KG1 (cell line): ENCODE measurements around the gene CLMN.

Experiments used
- DNase-seq: peaks from one replicate; lab custom pipeline; 2025; lab: John Stamatoyannopoulos, UW

The CLMN gene

DNA sequence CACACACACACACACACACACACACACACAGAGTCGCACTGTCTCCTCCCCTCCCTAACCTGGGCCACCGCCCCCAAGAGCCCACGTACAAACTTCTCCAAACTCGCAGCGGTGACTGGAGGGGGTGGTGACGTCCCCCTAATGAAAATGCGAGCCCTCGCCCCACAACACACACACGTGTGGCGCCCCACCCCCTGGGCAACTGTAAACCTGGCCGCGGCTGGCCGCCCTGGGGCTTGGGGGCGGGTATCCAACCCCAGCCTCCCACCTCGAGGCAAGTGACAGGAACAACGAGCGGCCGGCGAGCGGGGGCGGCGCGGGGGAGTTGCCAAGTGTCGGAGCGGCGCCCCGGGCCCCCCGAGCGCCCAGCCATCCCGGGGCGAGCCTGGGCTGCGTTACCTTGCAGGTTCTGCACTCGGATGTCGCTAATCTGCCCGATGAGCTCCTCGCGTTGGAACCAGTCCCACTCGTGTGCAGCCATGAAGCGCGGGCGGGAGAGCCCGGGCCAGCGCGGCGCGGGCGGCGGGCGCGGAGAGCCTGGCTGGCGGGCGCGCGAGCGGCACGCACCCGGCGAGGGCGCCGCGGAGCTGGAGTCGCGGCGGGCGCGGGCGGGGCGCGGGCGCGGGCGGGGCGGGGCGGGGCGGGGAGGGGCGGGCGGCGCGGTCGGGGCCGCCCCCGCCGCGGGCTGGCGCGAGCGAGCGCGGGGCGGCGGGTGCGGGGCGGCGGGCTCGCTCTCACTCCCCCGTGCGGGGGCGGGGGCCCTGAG lies at the start of gene CLMN:
CLMN (minus strand) TSS at position 597 of the 766 bp plus-strand sequence; CDS start at position 481, 116 bp downstream.
- no peak for DNase-seq

DNA sequence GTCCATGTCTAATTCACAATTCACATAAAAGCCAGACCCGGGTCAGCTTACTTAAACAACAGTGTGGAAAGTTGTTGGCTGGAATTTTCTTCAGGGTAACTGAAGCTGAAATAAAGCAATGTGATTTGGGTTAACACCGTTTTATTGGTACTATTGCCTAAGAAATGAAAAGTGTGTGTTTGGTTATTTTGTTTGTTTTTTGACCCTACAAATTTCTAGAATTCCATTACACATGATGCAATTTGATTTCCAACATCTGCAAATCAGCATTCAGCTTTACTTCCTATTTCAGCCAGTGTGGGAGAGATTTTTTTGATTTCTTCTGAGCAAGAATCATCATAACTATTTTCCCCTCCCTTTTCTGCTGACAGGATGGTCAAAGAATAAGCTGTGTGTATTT lies 45.7 kb upstream of the CLMN start:
- DNase-seq: no peak

GRCh38 chr14:95364481-95365209 lies 44.9 kb upstream of the CLMN start:
- no peak for DNase-seq

DNA sequence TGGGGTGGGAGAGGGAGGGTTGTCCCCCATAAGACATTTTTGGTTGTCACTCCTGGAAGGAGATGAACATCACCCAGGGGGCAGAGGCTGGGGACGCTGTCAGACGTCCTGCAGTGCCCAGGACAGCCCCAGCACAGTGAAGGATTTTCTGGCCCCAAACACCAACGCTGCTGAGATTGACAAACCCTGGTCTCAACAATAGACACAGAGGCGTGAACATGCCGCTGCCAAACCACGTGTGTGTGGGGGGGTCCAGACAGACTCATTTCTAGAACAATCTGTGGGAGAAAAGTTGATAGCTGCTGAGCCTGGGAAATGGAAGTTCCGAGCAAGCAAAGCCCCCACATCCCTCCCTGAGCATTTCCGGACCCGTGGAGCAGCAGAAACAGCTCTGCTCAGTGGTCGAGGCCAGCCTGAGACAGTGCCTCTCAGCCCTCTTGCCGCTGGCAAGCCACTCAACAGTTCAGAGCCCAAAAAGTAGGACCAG lies 43.8 kb upstream of the CLMN start:
- DNase-seq: no peak

DNA sequence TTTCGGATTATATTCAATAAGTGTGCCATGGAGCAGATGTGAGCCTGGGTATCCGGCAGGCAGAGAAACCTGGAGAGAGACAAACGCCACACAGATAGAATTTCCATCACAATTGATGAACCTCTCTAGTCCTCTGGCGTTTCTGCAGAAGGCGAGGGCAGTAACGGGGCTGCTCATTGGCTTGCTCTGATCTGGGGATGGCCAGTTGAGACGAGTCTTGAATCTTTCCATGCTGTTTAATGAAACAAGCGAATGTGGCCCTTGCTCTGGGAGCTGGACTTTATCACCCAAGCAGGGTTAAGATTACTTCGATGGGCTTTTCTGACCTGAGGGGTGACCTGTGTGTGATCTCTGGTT lies 42.4 kb upstream of the CLMN start:
- no peak for DNase-seq

- no peak for DNase-seq
These were observed 41.8 kb upstream of the CLMN start for GRCh38 chr14:95361373-95362137.

DNA sequence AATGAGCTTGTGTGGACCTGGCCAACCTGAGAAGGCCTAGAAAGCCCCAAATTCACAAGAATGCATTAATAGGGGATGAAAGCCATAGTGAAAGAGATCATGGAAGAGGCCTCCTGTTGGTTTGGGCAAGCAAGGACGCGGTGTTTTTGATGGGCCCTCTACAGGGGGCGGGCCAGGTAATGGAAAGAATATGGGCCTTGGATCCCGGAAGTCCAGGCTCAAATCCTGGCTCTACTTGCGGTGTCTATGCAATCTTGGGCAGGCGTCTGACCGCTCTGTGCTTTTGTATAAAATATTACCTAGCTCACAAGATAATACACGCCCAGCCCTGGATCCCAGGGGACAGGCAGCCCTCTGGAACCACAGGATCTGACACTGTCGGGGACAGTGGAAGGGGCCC lies 41.1 kb upstream of the CLMN start:
- no peak for DNase-seq

DNA sequence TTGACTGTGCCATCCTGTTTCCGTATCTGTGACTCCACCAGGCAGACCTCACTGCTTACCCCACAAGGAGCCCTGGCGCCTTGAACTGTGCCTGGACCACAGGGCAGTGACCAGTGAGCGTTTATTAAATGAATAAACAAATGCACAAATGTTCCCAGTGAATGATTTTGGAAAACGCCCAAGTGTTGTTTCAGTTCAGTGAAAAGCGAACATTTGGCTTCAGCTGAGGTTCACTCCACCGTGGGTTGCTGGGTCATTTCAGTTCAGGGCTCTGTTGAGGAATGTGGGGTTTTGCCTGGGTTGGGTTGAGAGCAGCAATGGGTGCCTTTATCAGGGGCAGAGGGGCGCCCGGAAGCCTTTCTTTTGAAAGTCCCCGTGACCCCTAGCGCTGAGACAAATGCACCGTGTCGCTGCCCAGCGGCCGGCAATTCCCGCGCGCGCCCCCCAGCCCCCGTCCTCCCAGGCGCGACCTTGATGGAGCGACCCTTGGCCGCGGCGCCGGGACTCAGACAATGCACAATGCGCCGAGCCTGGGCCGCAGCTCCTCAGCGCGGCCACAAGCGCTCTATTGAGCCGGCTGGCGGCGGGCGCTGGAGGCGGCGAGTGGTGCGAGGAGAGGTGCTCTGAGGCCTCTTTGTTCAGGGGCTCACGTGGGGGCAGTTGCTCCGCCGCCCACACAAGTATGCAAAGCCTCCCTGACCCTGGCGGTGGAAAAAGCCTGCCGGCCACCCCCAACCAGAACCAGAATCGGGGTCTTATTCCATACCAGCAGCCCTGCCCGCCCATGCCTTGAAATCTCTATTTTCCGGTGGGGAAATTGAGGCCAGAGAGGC lies 40.5 kb upstream of the CLMN start:
- no peak for DNase-seq

DNA sequence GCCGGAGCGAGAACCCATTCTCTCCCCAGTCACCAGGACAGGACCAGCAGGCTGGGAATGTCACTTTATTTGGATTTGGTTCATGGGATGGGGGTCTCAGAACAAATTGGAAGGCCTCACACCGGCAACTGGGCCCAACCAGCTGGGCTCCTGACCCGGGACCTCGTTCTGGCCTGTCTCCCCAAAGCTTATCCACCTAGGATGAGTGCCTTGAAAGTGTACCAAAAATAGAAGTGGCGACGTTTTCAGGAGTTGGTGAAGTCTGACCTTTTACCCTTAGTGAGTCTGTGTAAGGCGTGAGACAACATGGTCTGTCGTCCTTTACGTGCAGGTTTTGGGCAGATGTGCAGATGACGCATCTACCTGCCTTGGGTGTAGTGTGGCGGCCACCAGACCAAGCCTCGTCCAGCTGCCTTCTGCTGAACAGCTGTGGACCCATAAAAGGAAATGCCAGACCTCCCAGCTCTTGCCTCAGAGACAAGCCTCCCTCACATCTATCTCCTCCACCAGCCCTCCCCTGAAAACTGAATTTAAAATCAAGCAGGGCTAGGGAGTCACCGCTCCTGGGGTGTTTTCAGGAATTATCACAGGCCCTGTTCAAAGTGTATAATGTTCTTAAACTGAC lies 36.6 kb upstream of the CLMN start:
- DNase-seq: no peak

DNA sequence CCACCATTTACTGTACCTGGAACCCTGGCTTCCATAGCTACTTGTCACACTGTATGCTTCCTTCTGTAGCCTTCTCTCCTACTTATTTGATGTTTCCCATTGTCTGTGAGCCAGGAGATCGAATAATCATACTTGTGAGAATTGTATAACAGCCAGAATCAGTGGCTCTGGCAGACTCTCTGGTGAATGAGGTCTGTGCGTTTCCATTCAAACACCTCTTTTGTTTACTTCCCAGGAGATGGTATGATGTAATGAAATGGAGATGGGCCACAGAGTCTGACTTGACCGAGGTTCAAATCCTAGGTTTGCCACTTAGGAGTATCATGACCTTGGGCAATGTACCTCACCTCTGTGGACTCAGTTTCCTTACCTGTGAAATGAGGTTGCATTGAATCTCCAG lies 35.7 kb upstream of the CLMN start:
- no peak for DNase-seq

- DNase-seq: no peak
These were observed 35.1 kb upstream of the CLMN start for GRCh38 chr14:95354834-95355233.

- no peak for DNase-seq
These were observed 34.0 kb upstream of the CLMN start for GRCh38 chr14:95353664-95354063.

DNA sequence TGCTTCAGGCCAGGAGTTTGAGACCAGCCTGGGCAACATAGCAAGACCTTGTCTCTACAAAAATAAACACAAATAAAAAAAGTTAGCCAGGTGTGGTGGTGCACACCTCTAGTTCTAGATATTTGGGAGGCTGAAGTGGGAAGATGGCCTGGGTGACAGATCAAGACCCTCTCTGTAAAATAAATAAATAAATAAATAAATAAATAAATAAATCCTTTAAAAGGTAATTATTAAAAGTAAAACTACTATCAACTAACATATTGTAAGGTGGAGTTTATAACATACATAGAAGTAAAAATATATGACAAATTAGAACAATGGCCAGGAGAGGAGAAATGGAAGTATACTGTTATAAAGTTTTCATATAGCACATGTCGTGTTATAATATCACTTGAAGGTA lies 33.3 kb upstream of the CLMN start:
- no peak for DNase-seq

DNA sequence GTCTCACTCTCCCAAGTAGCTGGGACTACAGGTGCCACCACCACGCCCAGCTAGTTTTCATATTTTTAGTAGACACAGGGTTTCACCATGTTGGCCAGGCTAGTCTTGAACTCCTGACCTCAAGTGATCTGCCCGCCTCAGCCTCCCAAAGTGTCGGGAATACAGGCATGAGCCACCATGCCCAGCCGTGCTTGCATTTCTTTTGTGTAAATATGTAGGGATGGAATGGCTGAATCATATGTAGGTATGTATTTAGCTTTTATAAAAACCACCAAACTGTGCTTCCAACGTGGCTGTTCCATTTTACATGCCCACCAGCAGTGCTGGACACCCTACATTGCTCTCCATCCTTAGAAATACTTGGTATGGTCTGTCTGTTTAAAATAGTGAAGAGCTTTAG lies 32.8 kb upstream of the CLMN start:
- DNase-seq: no peak

DNA sequence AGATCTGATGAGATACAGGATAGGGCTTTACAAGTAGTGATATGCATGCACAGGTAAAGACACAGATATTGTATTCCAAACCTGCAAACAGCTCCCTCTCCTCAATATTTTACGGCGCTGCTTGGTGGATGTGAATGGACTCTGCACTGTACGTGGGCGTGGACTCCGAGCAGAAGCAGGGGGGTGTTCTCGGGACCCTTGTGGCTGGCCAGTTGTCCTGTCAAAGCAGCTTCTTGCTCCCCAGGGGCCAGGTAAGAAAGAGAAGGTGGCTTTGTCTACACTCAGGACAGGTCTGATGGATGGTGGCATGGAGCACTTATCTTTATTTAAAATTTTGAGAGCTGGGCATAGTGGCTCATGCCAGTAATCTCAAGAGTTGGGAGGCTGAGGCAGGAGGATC lies 29.5 kb upstream of the CLMN start:
- no peak for DNase-seq

GRCh38 chr14:95348395-95349080 lies 28.8 kb upstream of the CLMN start:
- DNase-seq: no peak

- DNase-seq: no peak
These were observed 27.1 kb upstream of the CLMN start for GRCh38 chr14:95346820-95347219.

DNA sequence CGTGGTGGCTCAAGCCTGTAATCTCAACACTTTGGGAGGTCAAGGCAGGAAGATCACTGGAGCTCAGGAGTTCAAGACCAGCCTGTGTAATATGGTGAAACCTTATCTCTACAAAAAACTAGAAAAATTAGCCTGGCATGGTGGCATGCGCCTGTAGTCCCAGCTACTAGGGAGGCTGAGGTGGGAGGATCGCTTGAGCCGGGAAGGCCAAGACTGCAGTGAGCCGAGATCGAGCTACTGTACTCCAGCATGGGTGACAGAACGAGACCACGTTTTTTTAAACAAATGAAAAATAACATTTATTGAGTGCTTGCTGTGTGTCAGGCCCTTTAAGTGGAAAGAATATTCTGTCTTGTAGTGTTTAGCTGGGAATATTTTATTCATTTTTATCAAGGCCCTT lies 26.6 kb upstream of the CLMN start:
- DNase-seq: no peak

DNA sequence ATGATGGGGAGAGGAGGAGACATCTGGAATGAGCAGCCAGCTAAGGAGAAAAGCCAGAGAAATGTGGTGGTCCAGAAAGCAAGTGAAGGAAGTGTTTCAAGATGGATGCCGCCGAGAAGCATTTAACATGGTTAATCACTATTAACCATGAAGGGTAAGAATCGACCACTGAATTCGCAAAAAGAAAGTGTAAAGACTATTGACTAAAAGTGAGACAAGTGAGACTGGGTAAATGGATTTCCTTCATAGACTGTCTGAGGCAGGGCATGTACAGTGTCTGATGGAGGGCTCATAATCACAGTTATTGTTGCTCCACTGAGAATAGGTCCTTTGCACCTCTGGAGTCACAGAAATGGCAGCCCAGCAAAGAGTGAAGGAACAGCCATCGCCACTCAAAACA lies 25.3 kb upstream of the CLMN start:
- no peak for DNase-seq

DNA sequence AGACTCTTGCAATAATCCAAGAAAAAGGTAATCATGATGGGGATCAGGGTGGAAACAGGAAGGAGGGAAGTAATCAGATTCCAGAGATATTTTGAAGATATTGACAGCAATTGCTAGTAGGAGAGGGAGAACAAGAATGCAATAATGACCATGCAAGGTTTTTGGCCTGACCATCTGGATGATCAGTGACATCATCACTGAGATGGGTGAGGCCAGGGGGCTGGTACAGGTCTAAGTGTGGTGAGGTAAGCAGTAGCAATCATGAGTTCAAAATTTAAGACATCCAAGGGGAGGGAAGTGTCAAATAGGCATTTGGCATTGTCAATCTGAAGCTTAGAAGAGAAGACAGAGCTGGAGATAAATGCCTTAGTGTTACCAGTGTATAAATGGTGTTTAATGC lies 24.8 kb upstream of the CLMN start:
- DNase-seq: no peak

DNA sequence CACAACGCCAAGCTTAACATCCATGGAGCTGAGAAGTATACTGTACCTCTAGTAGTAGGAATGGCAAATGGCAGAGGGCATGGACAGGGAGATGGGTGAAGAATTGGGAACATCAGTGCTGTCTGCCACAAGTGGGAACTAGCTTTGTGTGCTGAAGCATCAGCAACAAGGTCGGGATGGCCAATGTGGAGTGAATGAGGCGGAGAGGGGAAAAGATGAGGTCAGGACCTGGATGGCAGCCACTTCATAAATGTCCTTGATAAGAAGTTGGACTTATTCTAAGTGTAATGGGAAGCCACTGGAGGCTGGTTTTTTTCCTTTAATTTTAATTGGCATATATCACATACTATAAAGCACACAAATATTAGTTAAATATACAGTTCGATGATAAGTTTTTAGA lies 21.9 kb upstream of the CLMN start:
- no peak for DNase-seq
